Mesendoderm (in vitro differentiated cells): ENCODE measurements around the gene UBXN4. TPM values are rescaled to one million over a fixed set of nuclear protein-coding genes. Genes with fewer than 3 reads are reported as not detected.

Experiments
- DNase-seq: peaks from one replicate; pipeline ENCODE4 v3.0.0; 2013
- H2AK5ac ChIP-seq: 2 replicates; pipeline ENCODE4 v1.6.1; 2013; ENCODE audit warnings: low read length, inconsistent platforms
- H2BK120ac ChIP-seq: 2 replicates; pipeline ENCODE4 v1.6.1; 2013; ENCODE audit warnings: low read depth, mild to moderate bottlenecking, low read length, moderate library complexity, mixed read lengths
- H2BK15ac ChIP-seq: replicated peaks from 2 replicates; pipeline ENCODE4 v1.6.1; 2013; ENCODE audit warnings: low read depth, mild to moderate bottlenecking, moderate library complexity
- H2BK5ac ChIP-seq: 2 replicates; pipeline ENCODE4 v1.6.1; 2013; ENCODE audit warnings: low read length, inconsistent platforms
- H3K18ac ChIP-seq: 2 replicates; pipeline ENCODE4 v1.6.1; 2013; ENCODE audit warnings: mild to moderate bottlenecking, low read length, mixed read lengths
- H3K23ac ChIP-seq: one replicate; pipeline ENCODE4 v1.6.1; 2013; ENCODE audit warnings: low read length
- H3K27ac ChIP-seq: 2 replicates; pipeline ENCODE4 v1.5.1; 2013; ENCODE audit warnings: low read depth, mild to moderate bottlenecking, inconsistent platforms, low read length, moderate library complexity
- H3K27me3 ChIP-seq: 2 replicates; pipeline ENCODE4 v1.6.1; 2013; ENCODE audit warnings: low read length, control low read depth, mild to moderate bottlenecking, inconsistent platforms; ENCODE audit not compliant: insufficient read depth, poor library complexity
- H3K36me3 ChIP-seq: 2 replicates; pipeline ENCODE4 v1.6.1; 2013; ENCODE audit warnings: low read length, inconsistent platforms; ENCODE audit not compliant: control insufficient read depth, insufficient read depth
- H3K4ac ChIP-seq: one replicate; pipeline ENCODE4 v1.6.1; 2013; ENCODE audit warnings: low read depth, mild to moderate bottlenecking, low read length, moderate library complexity
- H3K4me1 ChIP-seq: 2 replicates; pipeline ENCODE4 v1.6.1; 2013; ENCODE audit warnings: low read depth, low read length, inconsistent platforms; ENCODE audit not compliant: control insufficient read depth
- H3K4me2 ChIP-seq: 2 replicates; pipeline ENCODE4 v1.6.1; 2013; ENCODE audit warnings: low read length
- H3K4me3 ChIP-seq: 2 replicates; pipeline ENCODE4 v1.5.1; 2013; ENCODE audit warnings: mild to moderate bottlenecking, low read length
- H3K56ac ChIP-seq: one replicate; pipeline ENCODE4 v1.6.1; 2013; ENCODE audit warnings: low read length
- H3K79me1 ChIP-seq: 2 replicates; pipeline ENCODE4 v1.6.1; 2013; ENCODE audit warnings: low read length, inconsistent platforms
- H3K79me2 ChIP-seq: 2 replicates; pipeline ENCODE4 v1.6.1; 2013; ENCODE audit warnings: mild to moderate bottlenecking, low read length; ENCODE audit not compliant: control insufficient read depth, insufficient read depth
- H3K9ac ChIP-seq: 2 replicates; pipeline ENCODE4 v1.6.1; 2013; ENCODE audit warnings: low read length, inconsistent platforms
- H4K5ac ChIP-seq: one replicate; pipeline ENCODE4 v1.6.1; 2013; ENCODE audit warnings: low read length
- H4K8ac ChIP-seq: one replicate; pipeline ENCODE4 v1.6.1; 2013; ENCODE audit warnings: low read depth, mild to moderate bottlenecking, control low read depth, low read length, moderate library complexity
- WGBS: extraction: QIAGEN DNeasy Blood & Tissue Kit; methylation state at CpG from one replicate; pipeline ENCODE4 v1.1.7; 2013; ENCODE audit warnings: low lambda C conversion rate, missing lambda C conversion rate; ENCODE audit not compliant: insufficient coverage; ENCODE audit errors: extremely low coverage; 5-methylcytosine and 5-hydroxymethylcytosine counted together
- polyA plus RNA-seq, 2 experiments: library from polyadenylated mRNA; stranded (reverse); fragments of 200-250 nt; gene quantifications; one replicate each; pipeline ENCODE4 v1.2.3, GENCODE V29; 2013

Gene UBXN4, protein sequence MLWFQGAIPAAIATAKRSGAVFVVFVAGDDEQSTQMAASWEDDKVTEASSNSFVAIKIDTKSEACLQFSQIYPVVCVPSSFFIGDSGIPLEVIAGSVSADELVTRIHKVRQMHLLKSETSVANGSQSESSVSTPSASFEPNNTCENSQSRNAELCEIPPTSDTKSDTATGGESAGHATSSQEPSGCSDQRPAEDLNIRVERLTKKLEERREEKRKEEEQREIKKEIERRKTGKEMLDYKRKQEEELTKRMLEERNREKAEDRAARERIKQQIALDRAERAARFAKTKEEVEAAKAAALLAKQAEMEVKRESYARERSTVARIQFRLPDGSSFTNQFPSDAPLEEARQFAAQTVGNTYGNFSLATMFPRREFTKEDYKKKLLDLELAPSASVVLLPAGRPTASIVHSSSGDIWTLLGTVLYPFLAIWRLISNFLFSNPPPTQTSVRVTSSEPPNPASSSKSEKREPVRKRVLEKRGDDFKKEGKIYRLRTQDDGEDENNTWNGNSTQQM
- 47.1 TPM for polyA plus RNA-seq (2013, experiment 1 of 2)
- 47.9 TPM for polyA plus RNA-seq (2013, experiment 2 of 2)

DNA sequence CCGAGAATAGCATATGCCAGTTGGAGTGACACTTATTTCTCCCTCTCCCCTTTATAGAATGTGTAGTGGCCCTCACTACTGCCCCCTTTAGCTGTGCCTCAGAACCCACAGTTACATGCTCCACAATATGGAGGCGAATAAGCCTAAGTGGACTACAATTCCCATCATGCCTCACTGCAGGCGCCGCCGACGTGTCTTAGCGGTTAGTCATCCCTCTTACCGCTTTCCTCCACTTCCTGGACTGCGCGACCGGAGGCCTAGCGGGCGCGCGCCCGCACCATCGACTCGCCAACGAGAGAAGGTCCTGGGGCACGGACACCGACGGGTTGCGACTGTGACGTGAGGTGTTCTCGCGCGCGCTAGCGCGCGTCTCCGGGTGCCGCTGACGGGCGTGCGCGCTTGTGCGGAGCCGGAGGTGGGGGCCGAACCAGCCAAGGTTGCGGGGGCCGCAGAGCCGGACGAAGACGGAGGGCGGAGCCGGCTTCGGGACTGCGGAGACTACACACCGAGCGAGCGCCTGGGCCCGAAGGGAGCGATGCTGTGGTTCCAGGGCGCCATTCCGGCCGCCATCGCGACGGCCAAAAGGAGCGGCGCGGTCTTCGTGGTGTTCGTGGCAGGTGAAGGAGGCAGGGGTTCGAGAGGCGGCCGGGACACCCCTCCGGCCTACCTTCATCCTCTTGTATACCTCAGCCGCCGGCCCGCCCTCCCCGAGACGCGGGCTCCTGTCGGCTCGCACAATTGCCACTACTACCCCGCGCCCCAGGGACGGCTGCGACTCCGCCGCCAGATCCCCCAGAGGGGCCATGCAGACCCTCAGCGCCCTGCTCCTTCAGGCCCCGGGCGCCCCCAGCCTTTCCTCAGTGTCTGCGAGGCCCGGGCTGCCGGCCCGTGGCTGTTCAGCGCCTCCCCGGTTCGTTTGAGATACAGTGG is at the start of gene UBXN4:
UBXN4 (plus strand) TSS at position 461 of the 930 bp plus-strand sequence; CDS start at position 536, 75 bp downstream.
- Histone ChIP-seq H2BK15ac (no peak within 1 kb of the TSS), H3K36me3 (no peaks in the 10 kb centered on the region), H3K9ac (peak within 1 kb of the TSS; percentile 99), H3K4ac (peak within 1 kb of the TSS; percentile 66), H2AK5ac (no peak within 1 kb of the TSS), H3K79me2 (peaks cover 29% of the 10 kb centered on the region), H3K4me3 (peak within 1 kb of the TSS; percentile 99), H2BK5ac (peak within 1 kb of the TSS; percentile 43), H3K27ac (peak within 1 kb of the TSS; percentile 97), H3K27me3 (no peaks in the 10 kb centered on the region), H4K5ac (no peak within 1 kb of the TSS), H3K4me2 (peak within 1 kb of the TSS; percentile 58), H2BK120ac (no peak within 1 kb of the TSS), H3K23ac (no peak within 1 kb of the TSS), H3K56ac (peak within 1 kb of the TSS; percentile 99), H3K79me1 (peaks cover 8% of the 10 kb centered on the region), H4K8ac (no peak within 1 kb of the TSS), H3K18ac (peak within 1 kb of the TSS; percentile 77), H3K4me1 (no peaks in the 10 kb centered on the region)
- no CpG with 5 or more reads among the region's 93 CpGs for WGBS
- DNase-seq: peak; percentile 100

DNA sequence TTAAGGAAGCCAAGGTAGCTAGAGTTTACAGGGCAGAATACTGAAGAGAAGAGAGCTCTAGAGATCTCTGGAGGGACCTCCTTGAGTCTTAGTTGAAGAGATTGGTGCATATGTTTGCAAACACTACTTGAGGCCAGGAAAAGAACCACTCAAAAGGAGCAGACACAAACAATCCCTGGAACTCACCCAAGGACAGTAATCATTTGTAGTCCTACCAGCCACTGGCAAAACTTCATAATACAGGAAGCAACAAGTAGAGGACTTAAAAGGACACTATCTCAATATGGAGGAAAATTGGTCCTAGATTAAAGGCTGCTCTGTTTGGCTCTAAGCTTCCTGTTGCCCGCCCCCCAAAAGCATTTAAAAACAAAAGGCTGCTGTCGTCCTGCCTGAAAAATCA is 46.9 kb upstream of the UBXN4 start:
- no peaks in the 10 kb centered on the region for H3K36me3 ChIP-seq

DNA sequence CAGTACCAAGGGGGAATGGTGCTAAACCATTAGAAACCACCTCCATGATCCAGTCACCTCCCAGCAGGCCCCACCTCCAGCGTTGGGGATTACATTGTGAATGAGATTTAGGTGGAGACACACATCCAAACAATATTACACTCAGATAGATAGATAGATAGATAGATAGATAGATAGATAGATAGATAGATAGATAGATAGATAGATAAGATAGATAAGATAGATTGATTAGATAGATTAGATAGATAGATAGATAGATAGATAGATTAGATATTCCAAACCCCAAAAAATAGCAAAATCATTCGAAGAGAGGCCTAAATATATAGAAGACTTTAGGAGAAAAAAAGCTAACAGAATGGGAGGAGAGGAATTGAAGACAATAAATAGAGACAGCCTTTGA is 42.8 kb upstream of the UBXN4 start:
- H3K9ac ChIP-seq: no peak overlapping the region

More for the DNA sequence above, 46.9 kb upstream of the UBXN4 start:
- no CpG with 5 or more reads among the region's 2 CpGs for WGBS
- H2BK120ac ChIP-seq: no peak overlapping the region
- H3K27ac ChIP-seq: no peak overlapping the region
- no peaks in the 10 kb centered on the region for H3K79me1 ChIP-seq
- no peak overlapping the region for H4K8ac ChIP-seq
- no peak overlapping the region for H2BK5ac ChIP-seq
- no peak overlapping the region for H3K18ac ChIP-seq
- H3K4me2 ChIP-seq: no peak overlapping the region
- H3K9ac ChIP-seq: no peak overlapping the region
- DNase-seq: no peak
- H3K79me2 ChIP-seq: no peaks in the 10 kb centered on the region
- no peak overlapping the region for H2BK15ac ChIP-seq
- no peak overlapping the region for H3K56ac ChIP-seq
- no peaks in the 10 kb centered on the region for H3K27me3 ChIP-seq
- no peak overlapping the region for H4K5ac ChIP-seq
- H3K4me1 ChIP-seq: no peaks in the 10 kb centered on the region
- H3K4me3 ChIP-seq: no peak overlapping the region
- no peak overlapping the region for H2AK5ac ChIP-seq
- no peak overlapping the region for H3K4ac ChIP-seq
- no peak overlapping the region for H3K23ac ChIP-seq

DNA sequence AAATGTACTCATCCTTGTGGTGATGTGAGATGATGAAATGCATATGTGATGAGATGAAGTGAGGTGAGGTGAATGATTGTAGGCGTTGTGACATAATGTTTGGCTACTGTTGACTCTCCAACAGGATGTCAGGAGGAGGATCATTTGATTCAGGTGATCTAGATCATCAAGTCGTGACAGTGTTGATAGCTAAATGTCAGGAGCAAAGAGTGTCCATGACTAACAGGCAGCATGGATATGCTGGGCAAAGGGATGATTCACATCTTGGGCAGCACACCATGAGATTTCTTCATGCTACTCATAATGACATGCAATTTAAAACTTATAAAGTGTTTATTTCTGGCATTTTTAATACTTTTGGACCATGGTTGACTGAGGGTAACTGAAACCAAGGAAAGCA is 40.2 kb upstream of the UBXN4 start:
- H4K8ac ChIP-seq: no peak overlapping the region
- H3K4me1 ChIP-seq: no peaks in the 10 kb centered on the region
- H3K79me2 ChIP-seq: no peaks in the 10 kb centered on the region
- H3K4me3 ChIP-seq: no peak overlapping the region
- no peak overlapping the region for H4K5ac ChIP-seq
- H2BK5ac ChIP-seq: no peak overlapping the region
- H2BK15ac ChIP-seq: no peak overlapping the region
- no peak overlapping the region for H2AK5ac ChIP-seq
- DNase-seq: no peak
- no peak overlapping the region for H2BK120ac ChIP-seq
- no peaks in the 10 kb centered on the region for H3K79me1 ChIP-seq
- H3K36me3 ChIP-seq: no peaks in the 10 kb centered on the region
- no peak overlapping the region for H3K4me2 ChIP-seq
- H3K27me3 ChIP-seq: no peaks in the 10 kb centered on the region
- H3K9ac ChIP-seq: no peak overlapping the region
- no peak overlapping the region for H3K27ac ChIP-seq
- no CpG with 5 or more reads among the region's 2 CpGs for WGBS
- H3K18ac ChIP-seq: no peak overlapping the region
- H3K56ac ChIP-seq: no peak overlapping the region
- H3K23ac ChIP-seq: no peak overlapping the region
- H3K4ac ChIP-seq: no peak overlapping the region

More for the DNA sequence above, 42.8 kb upstream of the UBXN4 start:
- no peak overlapping the region for H3K56ac ChIP-seq
- H4K8ac ChIP-seq: no peak overlapping the region
- no peak overlapping the region for H3K4me2 ChIP-seq
- H2BK120ac ChIP-seq: no peak overlapping the region
- no peaks in the 10 kb centered on the region for H3K79me1 ChIP-seq
- no peak overlapping the region for H3K18ac ChIP-seq
- H3K4ac ChIP-seq: no peak overlapping the region
- no peak overlapping the region for H2BK5ac ChIP-seq
- no peaks in the 10 kb centered on the region for H3K79me2 ChIP-seq
- H3K4me3 ChIP-seq: no peak overlapping the region
- no peaks in the 10 kb centered on the region for H3K27me3 ChIP-seq
- no peaks in the 10 kb centered on the region for H3K36me3 ChIP-seq
- H2BK15ac ChIP-seq: no peak overlapping the region
- H3K23ac ChIP-seq: no peak overlapping the region
- WGBS: no CpG with 5 or more reads among the region's 2 CpGs
- no peak overlapping the region for H2AK5ac ChIP-seq
- no peak for DNase-seq
- no peak overlapping the region for H4K5ac ChIP-seq
- no peak overlapping the region for H3K27ac ChIP-seq
- H3K4me1 ChIP-seq: no peaks in the 10 kb centered on the region

DNA sequence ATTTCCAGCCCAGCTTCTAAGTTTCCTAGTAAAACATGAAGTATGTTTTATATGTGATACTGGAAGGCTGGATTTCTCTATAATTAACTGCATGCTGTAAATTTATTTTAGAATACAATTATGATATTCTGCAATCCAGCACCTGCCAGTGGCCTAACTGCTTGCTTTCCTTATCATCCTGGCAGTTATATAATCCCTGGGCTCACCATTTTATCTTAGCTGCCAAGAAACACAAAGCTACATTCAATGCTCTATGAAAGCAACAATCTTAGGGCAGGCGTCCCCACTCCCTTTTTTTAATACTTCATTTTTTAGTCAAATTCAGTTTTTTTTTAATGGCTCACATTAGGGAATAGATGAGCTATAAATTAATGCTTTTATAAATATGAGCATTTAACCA is 38.4 kb upstream of the UBXN4 start:
- Histone ChIP-seq H3K23ac (no peak overlapping the region), H3K4me1 (no peaks in the 10 kb centered on the region), H3K27ac (no peak overlapping the region), H2AK5ac (no peak overlapping the region), H4K5ac (no peak overlapping the region), H2BK5ac (no peak overlapping the region), H3K79me1 (no peaks in the 10 kb centered on the region), H2BK120ac (no peak overlapping the region), H3K79me2 (no peaks in the 10 kb centered on the region), H3K4me2 (no peak overlapping the region), H3K9ac (no peak overlapping the region), H4K8ac (no peak overlapping the region), H3K36me3 (no peaks in the 10 kb centered on the region), H3K27me3 (no peaks in the 10 kb centered on the region), H3K18ac (no peak overlapping the region), H3K56ac (no peak overlapping the region), H3K4me3 (no peak overlapping the region), H2BK15ac (no peak overlapping the region), H3K4ac (no peak overlapping the region)
- no peak for DNase-seq
- WGBS: no CpG with 5 or more reads among the region's 1 CpG
